Esophagus muscularis mucosa (tissue), 4 donors: ENCODE results near the gene OR2T29. TPM values are rescaled to one million over a fixed set of nuclear protein-coding genes. Genes with fewer than 3 reads are reported as not detected.
"Not testable (repeated sequence)": the region's sequence is repeated elsewhere in the genome, so short reads cannot be mapped to it uniquely, and the experiment has no call there.

ENCODE experiments used
- DNase-seq: peaks from one replicate; pipeline ENCODE4 v3.0.0-alpha.2; 2017; ENCODE audit errors: extremely low spot score
- H3K27ac ChIP-seq, 4 donors: fragments of 200-600 bp; sonication (generic); replicated peaks in 1 of 4; 1 replicate in 3 of 4; 2 replicates in 1 of 4; pipeline ENCODE4 v1.5.1; 2016 to 2019; ENCODE audit warnings: mild to moderate bottlenecking in 1 of 4
- H3K27me3 ChIP-seq, 4 donors: fragments of 200-600 bp; sonication (generic); one replicate each; pipeline versions ENCODE4 v1.5.1 to v1.6.0; 2016 to 2019
- H3K36me3 ChIP-seq, 4 donors: fragments of 200-600 bp; sonication (generic); one replicate each; pipeline ENCODE4 v1.5.1; 2016 to 2019
- H3K4me1 ChIP-seq, 4 donors: fragments of 200-600 bp; sonication (generic); one replicate each; pipeline ENCODE4 v1.5.1; 2016 to 2019
- H3K4me3 ChIP-seq, 4 donors: fragments of 200-600 bp; sonication (generic); 1 replicate in 2 of 4; 2 replicates in 2 of 4; pipeline ENCODE4 v1.5.1; 2016 to 2019; ENCODE audit warnings: mild to moderate bottlenecking in 4 of 4, moderate library complexity in 1 of 4
- H3K9me3 ChIP-seq, 4 donors: fragments of 200-600 bp; sonication (generic); 1 replicate in 3 of 4; 2 replicates in 1 of 4; pipeline ENCODE4 v1.5.1; 2016 to 2019
- EP300 ChIP-seq: sonication (generic); formaldehyde crosslinking; IDR thresholded peaks from one replicate; pipeline ENCODE4 v1.6.1; 2017; ENCODE audit warnings: antibody characterized with exemption
- POLR2A ChIP-seq: fragments of 450-650 bp; IDR thresholded peaks from one replicate; pipeline ENCODE4 v1.6.1; 2017; ENCODE audit warnings: antibody characterized with exemption, moderate library complexity, mild to moderate bottlenecking, low read depth
- POLR2AphosphoS5 ChIP-seq, 2 donors: sonication (generic); formaldehyde crosslinking; IDR thresholded peaks; one replicate each; pipeline ENCODE4 v1.6.1; 2017; ENCODE audit warnings: antibody characterized with exemption in 2 of 2
- WGBS: methylation state at CpG from one replicate; pipeline ENCODE4 v1.1.5; 2018; 5-methylcytosine and 5-hydroxymethylcytosine counted together
- intact Hi-C: fragments of 100-400 bp; cut with DNase I; formaldehyde crosslinking; loops from one replicate; pipeline ENCODE4 v1.15.1; 2023
- total RNA-seq, 4 donors: library from RNA; depleted of rRNA; stranded (reverse); fragments of >200 nt; gene quantifications; one replicate each; pipeline versions ENCODE4 v1.1.0 to v1.2.1, GENCODE V29; 2016
- TF ChIP-seq, protein P1 (sequence below), 3 experiments: fragments of 200-600 bp in 2 of 3; fragments of 450-650 bp in 1 of 3; sonication (generic) in 2 of 3; IDR thresholded peaks; one replicate each; pipeline ENCODE4 v1.5.1; 2017 to 2019; ENCODE audit warnings: antibody characterized with exemption in 3 of 3, mild to moderate bottlenecking in 2 of 3, moderate library complexity in 1 of 3

The OR2T29 gene
- not detected for total RNA-seq

DNA sequence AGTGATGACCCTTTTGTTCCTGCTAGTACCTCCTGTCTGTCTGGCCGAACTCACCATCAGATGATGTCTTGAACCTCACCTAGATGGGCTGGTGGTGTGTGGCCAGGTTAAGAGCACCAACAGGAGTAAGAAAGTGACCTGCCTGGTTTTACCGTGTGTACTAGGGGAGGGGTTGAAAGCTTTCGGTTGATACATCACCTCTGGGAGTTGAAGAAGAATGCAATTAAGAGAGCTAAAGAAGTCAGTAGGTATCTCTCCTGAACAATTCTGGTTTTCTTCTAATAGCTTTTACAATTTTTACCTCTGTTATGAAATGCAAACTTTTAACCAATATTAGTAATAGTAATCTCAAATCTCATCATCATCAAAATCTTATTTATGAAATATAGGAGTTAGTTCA, at the start of gene OR2T29:
Gene OR2T29 (minus strand): TSS at position 101 of the 400 bp plus-strand sequence. CDS start 3,281 bp downstream, outside the sequence.
- 64% methylated on average over 1 of the region's 3 CpGs for WGBS
- H3K27me3 ChIP-seq, H3K4me3 ChIP-seq, intact Hi-C loops, H3K9me3 ChIP-seq, H3K36me3 ChIP-seq, H3K4me1 ChIP-seq, H3K27ac ChIP-seq, DNase-seq: not testable (repeated sequence)

DNA sequence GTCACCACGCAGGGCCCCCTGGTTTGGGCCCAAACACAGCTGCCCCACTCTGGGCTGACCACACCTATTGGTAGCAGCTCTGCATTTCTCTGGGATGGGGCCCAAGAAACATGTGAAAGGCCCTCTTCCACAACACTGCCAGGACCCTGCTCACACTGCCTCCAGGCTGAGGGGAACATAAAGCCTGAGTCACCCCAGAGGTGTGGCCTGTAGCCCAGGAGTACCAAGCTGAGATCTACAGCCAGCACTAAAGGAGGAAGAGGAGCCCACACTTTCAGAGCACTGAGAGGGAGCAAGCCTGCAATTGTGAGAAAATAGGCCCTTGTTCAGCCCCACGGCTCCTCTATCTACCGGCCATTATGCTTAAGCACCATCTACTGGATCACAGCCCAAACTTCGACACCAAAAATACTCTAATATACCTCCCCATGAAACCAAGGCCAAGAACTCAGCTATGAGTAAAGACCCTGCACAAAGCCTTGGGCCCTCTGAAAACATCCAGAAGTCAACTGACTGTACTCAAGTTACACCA, 49.4 kb upstream of the OR2T29 start:
- Histone ChIP-seq H3K36me3 (no peaks in the 10 kb centered on the region), H3K4me3 (no peak overlapping the region), H3K9me3 (no peaks in the 10 kb centered on the region), H3K27me3 (no peaks in the 10 kb centered on the region), H3K27ac (no peak overlapping the region), H3K4me1 (no peaks in the 10 kb centered on the region)
- WGBS = 78% methylated on average over 4 of the region's 4 CpGs
- DNase-seq = no peak
- intact Hi-C loops = no loop called here
- TF ChIP-seq POLR2AphosphoS5 (IDR thresholded peaks at IDR 0.05) = no peak
- TF ChIP-seq, protein P1, sequence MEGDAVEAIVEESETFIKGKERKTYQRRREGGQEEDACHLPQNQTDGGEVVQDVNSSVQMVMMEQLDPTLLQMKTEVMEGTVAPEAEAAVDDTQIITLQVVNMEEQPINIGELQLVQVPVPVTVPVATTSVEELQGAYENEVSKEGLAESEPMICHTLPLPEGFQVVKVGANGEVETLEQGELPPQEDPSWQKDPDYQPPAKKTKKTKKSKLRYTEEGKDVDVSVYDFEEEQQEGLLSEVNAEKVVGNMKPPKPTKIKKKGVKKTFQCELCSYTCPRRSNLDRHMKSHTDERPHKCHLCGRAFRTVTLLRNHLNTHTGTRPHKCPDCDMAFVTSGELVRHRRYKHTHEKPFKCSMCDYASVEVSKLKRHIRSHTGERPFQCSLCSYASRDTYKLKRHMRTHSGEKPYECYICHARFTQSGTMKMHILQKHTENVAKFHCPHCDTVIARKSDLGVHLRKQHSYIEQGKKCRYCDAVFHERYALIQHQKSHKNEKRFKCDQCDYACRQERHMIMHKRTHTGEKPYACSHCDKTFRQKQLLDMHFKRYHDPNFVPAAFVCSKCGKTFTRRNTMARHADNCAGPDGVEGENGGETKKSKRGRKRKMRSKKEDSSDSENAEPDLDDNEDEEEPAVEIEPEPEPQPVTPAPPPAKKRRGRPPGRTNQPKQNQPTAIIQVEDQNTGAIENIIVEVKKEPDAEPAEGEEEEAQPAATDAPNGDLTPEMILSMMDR (IDR thresholded peaks at IDR 0.05) = no peak
- no peak for TF ChIP-seq POLR2A
- no peak for TF ChIP-seq EP300

DNA sequence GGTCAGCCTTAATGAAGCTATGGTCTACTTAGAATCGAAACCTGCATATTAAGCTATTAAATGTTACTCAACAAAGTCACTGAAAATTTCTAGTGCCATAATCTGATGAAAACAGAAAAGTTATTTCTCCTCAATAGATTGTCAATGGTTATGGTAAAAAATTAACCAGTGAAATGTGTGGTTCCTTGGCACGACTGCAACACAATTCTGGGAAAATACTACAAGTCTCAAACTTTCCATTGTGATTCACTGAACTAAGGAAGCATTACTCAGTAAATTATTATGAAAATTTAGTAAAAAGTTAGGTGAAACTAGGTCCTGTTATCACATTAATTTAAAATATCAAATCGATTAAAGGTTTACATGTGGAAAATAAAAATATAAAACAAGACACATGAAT, 47.7 kb upstream of the OR2T29 start:
- TF ChIP-seq POLR2A (no peak), EP300 (no peak), POLR2AphosphoS5 (IDR thresholded peaks at IDR 0.05) (no peak)
- TF ChIP-seq, protein P1 (IDR thresholded peaks at IDR 0.05) = no peak
- no peak for DNase-seq
- Histone ChIP-seq H3K36me3 (no peaks in the 10 kb centered on the region), H3K27me3 (no peaks in the 10 kb centered on the region), H3K27ac (no peak overlapping the region), H3K4me3 (no peak overlapping the region), H3K4me1 (no peaks in the 10 kb centered on the region), H3K9me3 (no peaks in the 10 kb centered on the region)
- WGBS = 49% methylated on average over 3 of the region's 3 CpGs
- intact Hi-C loops = no loop called here

DNA sequence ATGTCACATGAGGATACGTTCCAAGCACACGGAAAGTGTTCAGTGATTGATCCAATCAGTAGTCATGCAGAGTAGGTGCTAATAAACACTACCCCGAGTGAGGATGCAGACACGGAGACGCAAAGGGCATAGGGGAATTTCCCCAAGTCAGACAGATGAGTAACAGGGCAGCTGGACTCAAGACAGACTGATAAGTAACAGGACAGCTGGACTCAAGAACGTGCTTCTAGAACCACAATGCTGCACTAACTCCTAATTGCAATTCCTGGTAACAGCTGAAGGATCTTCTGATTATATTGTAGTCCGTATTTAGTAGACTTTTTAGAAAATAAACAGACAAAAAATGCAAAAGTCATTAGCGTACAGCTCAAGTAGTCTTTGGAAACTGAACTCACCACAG, 36.8 kb upstream of the OR2T29 start:
- Histone ChIP-seq H3K27me3 (no peaks in the 10 kb centered on the region), H3K4me1 (no peaks in the 10 kb centered on the region), H3K9me3 (no peaks in the 10 kb centered on the region), H3K27ac (no peak overlapping the region), H3K36me3 (no peaks in the 10 kb centered on the region), H3K4me3 (no peak overlapping the region)
- no peak for TF ChIP-seq POLR2AphosphoS5 (IDR thresholded peaks at IDR 0.05)
- TF ChIP-seq EP300 = no peak
- TF ChIP-seq, protein P1 (IDR thresholded peaks at IDR 0.05) = no peak
- TF ChIP-seq POLR2A = no peak
- 69% methylated on average over 8 of the region's 8 CpGs for WGBS
- DNase-seq = no peak
- intact Hi-C loops = no loop called here

DNA sequence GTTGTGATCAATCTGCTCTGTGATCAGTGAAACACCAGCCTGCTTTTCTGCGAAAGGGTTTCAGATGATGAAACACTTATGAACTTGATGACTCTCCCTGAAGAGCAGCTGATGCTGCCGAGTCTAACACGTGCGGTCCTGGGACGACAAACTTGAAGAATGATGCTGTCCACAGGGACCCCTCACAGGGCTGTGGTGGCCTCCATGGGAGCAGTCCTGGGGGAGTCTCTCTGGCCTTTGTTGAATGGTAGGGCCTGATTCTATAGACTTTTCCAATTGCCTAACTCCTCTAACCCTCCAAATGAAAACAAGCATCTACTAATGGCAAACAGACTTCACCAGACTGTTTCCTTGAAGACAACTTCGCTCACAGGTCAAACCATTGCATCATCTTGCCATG, 35.0 kb upstream of the OR2T29 start, which contains the start of gene OR2T10:
Gene OR2T10 (minus strand): TSS at position 112 of the 400 bp plus-strand sequence. CDS start 3,932 bp downstream, outside the sequence.
- H3K27ac ChIP-seq = no peak within 1 kb of the TSS
- no peaks in the 10 kb centered on the region for H3K36me3 ChIP-seq
- TF ChIP-seq, protein P1 (IDR thresholded peaks at IDR 0.05) = no peak
- TF ChIP-seq POLR2A (no peak), POLR2AphosphoS5 (IDR thresholded peaks at IDR 0.05) (no peak), EP300 (no peak)
- intact Hi-C loops = no loop called here
- no peaks in the 10 kb centered on the region for H3K4me1 ChIP-seq
- no peak within 1 kb of the TSS for H3K4me3 ChIP-seq
- no peaks in the 10 kb centered on the region for H3K27me3 ChIP-seq
- no peak for DNase-seq
- 79% methylated on average over 6 of the region's 6 CpGs for WGBS
- H3K9me3 ChIP-seq = no peaks in the 10 kb centered on the region
